ENCODE results near the gene CLTB.

CLTB gene

GRCh38 chr5:176401281-176402205 is 14.8 kb downstream of the CLTB start:
- no peak for DNase-seq (ENCODE audit: low spot score)

GRCh38 chr5:176400382-176401156 is 15.8 kb downstream of the CLTB start:
- no peak for DNase-seq (ENCODE audit: low spot score)

- no peak for DNase-seq (ENCODE audit: low spot score)
Measured at GRCh38 chr5:176397736-176398420, 18.5 kb downstream of the CLTB start.

- DNase-seq (ENCODE audit: low spot score), result no peak
Measured at GRCh38 chr5:176396330-176396729, 20.0 kb downstream of the CLTB start.

GRCh38 chr5:176394881-176395675 is 21.3 kb downstream of the CLTB start:
- DNase-seq (ENCODE audit: low spot score), result no peak

GRCh38 chr5:176394096-176394495 is 22.2 kb downstream of the CLTB start:
- no peak for DNase-seq (ENCODE audit: low spot score)

GRCh38 chr5:176392526-176392925 is 23.8 kb downstream of the CLTB start:
- no peak for DNase-seq (ENCODE audit: low spot score)

GRCh38 chr5:176391999-176392398 is 24.3 kb downstream of the CLTB start:
- DNase-seq (ENCODE audit: low spot score), result no peak

- no peak for DNase-seq (ENCODE audit: low spot score)
Measured at GRCh38 chr5:176391479-176391878, 24.9 kb downstream of the CLTB start.

GRCh38 chr5:176389135-176390123 is 26.9 kb downstream of the CLTB start:
- no peak for DNase-seq (ENCODE audit: low spot score)

- DNase-seq (ENCODE audit: low spot score), result peak; percentile 99
Measured at GRCh38 chr5:176388444-176389134, 27.8 kb downstream of the CLTB start, which contains the start of the genes HIGD2A and NOP16. Gene HIGD2A (plus strand): TSS chr5:176388751. CDS start chr5:176388820, 69 bp downstream. Gene NOP16 (minus strand): TSS chr5:176388598. CDS start chr5:176388539, 59 bp downstream.

- no peak for DNase-seq (ENCODE audit: low spot score)
Measured at GRCh38 chr5:176388003-176388443, 28.3 kb downstream of the CLTB start.

- DNase-seq (ENCODE audit: low spot score), result no peak
Measured at GRCh38 chr5:176387384-176387925, 28.9 kb downstream of the CLTB start.

GRCh38 chr5:176386491-176386890 is 29.8 kb downstream of the CLTB start:
- no peak for DNase-seq (ENCODE audit: low spot score)

GRCh38 chr5:176384991-176385390 is 31.3 kb downstream of the CLTB start:
- no peak for DNase-seq (ENCODE audit: low spot score)

GRCh38 chr5:176384366-176384930 is 31.9 kb downstream of the CLTB start:
- no peak for DNase-seq (ENCODE audit: low spot score)

GRCh38 chr5:176383961-176384360 is 32.4 kb downstream of the CLTB start:
- no peak for DNase-seq (ENCODE audit: low spot score)

- DNase-seq (ENCODE audit: low spot score), result no peak
Measured at GRCh38 chr5:176383248-176383905, 33.0 kb downstream of the CLTB start.
